NCI-H2107 treated with DMSO at 0.1 percent for 48 hours (cell line): ENCODE results near the gene TNFRSF25.
"Not testable (repeated sequence)": the region's sequence is repeated elsewhere in the genome, so short reads cannot be mapped to it uniquely, and the experiment has no call there.

ENCODE experiments used
- DNase-seq: peaks from one replicate; lab custom pipeline; 2025; ENCODE audit not compliant: unreplicated experiment; lab: John Stamatoyannopoulos, UW

The TNFRSF25 gene

GRCh38 chr1:6502000-6502891 is 36.3 kb upstream of the TNFRSF25 start:
- no peak for DNase-seq

- no peak for DNase-seq
Measured at GRCh38 chr1:6501279-6501813, 35.4 kb upstream of the TNFRSF25 start.

- no peak for DNase-seq
Measured at GRCh38 chr1:6500544-6501278, 34.7 kb upstream of the TNFRSF25 start.

GRCh38 chr1:6499296-6499695 is 33.3 kb upstream of the TNFRSF25 start:
- DNase-seq, result no peak

GRCh38 chr1:6498576-6499111 is 32.7 kb upstream of the TNFRSF25 start:
- DNase-seq, result no peak

- no peak for DNase-seq
Measured at GRCh38 chr1:6497867-6498575, 32.0 kb upstream of the TNFRSF25 start.

GRCh38 chr1:6497215-6497866 is 31.4 kb upstream of the TNFRSF25 start:
- DNase-seq, result no peak

- DNase-seq, result no peak
Measured at GRCh38 chr1:6496890-6497214, 30.9 kb upstream of the TNFRSF25 start.

- no peak for DNase-seq
Measured at GRCh38 chr1:6496365-6496721, 30.4 kb upstream of the TNFRSF25 start.

GRCh38 chr1:6495540-6496364 is 29.8 kb upstream of the TNFRSF25 start:
- DNase-seq, result no peak

- DNase-seq, result no peak
Measured at GRCh38 chr1:6495041-6495441, 29.1 kb upstream of the TNFRSF25 start.

GRCh38 chr1:6494627-6495026 is 28.7 kb upstream of the TNFRSF25 start:
- no peak for DNase-seq

- DNase-seq, result not testable (repeated sequence)
Measured at GRCh38 chr1:6493834-6494223, 27.9 kb upstream of the TNFRSF25 start.

GRCh38 chr1:6491966-6492365 is 26.0 kb upstream of the TNFRSF25 start:
- no peak for DNase-seq

- no peak for DNase-seq
Measured at GRCh38 chr1:6491480-6491962, 25.5 kb upstream of the TNFRSF25 start, which contains the start of gene PLEKHG5. PLEKHG5 (minus strand) TSS chr1:6491667; CDS start chr1:6477571, 14,096 bp downstream.

- DNase-seq, result no peak
Measured at GRCh38 chr1:6491081-6491449, 25.1 kb upstream of the TNFRSF25 start.

- DNase-seq, result no peak
Measured at GRCh38 chr1:6490181-6491080, 24.5 kb upstream of the TNFRSF25 start.

GRCh38 chr1:6489799-6490180 is 23.8 kb upstream of the TNFRSF25 start:
- DNase-seq, result no peak

- DNase-seq, result no peak
Measured at GRCh38 chr1:6489383-6489765, 23.4 kb upstream of the TNFRSF25 start.
